PC-9 (cell line): ENCODE results near the gene NADSYN1. TPM values are rescaled to one million over a fixed set of nuclear protein-coding genes. Genes with fewer than 3 reads are reported as not detected.

Source experiments
- BruUV-seq: library from RNA; stranded (reverse); fragments of 400-500 nt; replicated peaks from 2 replicates; lab custom pipeline; 2021; lab: Mats Ljungman, UMichigan
- CTCF ChIA-PET: fragments of 300-600 bp; sonication (Branson Sonifier 250); formaldehyde crosslinking; loops from one replicate; lab custom pipeline; 2022; ENCODE audit warnings: antibody characterized with exemption; lab: Charles Lee
- POLR2A ChIA-PET: fragments of 300-600 bp; sonication (Branson Sonifier 250); formaldehyde crosslinking; loops from one replicate; lab custom pipeline; 2022; ENCODE audit warnings: antibody characterized with exemption; ENCODE audit not compliant: unreplicated experiment; lab: Charles Lee
- DNase-seq, 2 experiments: peaks; one replicate each; pipeline versions ENCODE4 v3.0.0 to v3.0.0-alpha.2; 2015 to 2022; ENCODE audit warnings: mixed read lengths in 1 of 2
- H2AFZ ChIP-seq: fragments of 200-600 bp; sonication (generic); 2 replicates; pipeline ENCODE4 v1.8.1; 2017; ENCODE audit warnings: antibody characterized with exemption
- H3F3A ChIP-seq: fragments of 200-600 bp; sonication (generic); 2 replicates; pipeline ENCODE4 v1.8.1; 2017; ENCODE audit warnings: antibody characterized with exemption, mild to moderate bottlenecking, low read depth; ENCODE audit not compliant: insufficient read depth
- H3K27ac ChIP-seq: fragments of 200-600 bp; sonication (generic); 2 replicates; pipeline ENCODE4 v1.6.1; 2016; ENCODE audit warnings: mixed run types
- H3K27me3 ChIP-seq: fragments of 200-600 bp; sonication (generic); 2 replicates; pipeline ENCODE4 v1.6.1; 2016; ENCODE audit warnings: low read depth, mixed run types; ENCODE audit not compliant: insufficient read depth
- H3K36me3 ChIP-seq: fragments of 200-600 bp; sonication (generic); 2 replicates; pipeline ENCODE4 v1.6.1; 2016; ENCODE audit warnings: low read depth, mixed run types
- H3K4me1 ChIP-seq: fragments of 200-600 bp; sonication (generic); replicated peaks from 2 replicates; pipeline ENCODE4 v1.6.1; 2016; ENCODE audit warnings: mixed run types; ENCODE audit not compliant: insufficient read depth
- H3K4me2 ChIP-seq: fragments of 200-600 bp; sonication (generic); 2 replicates; pipeline ENCODE4 v1.6.1; 2017; ENCODE audit warnings: mixed run types
- H3K4me3 ChIP-seq: fragments of 200-600 bp; sonication (generic); 2 replicates; pipeline ENCODE4 v1.6.1; 2016; ENCODE audit warnings: mixed run types
- H3K79me2 ChIP-seq: fragments of 200-600 bp; sonication (generic); 2 replicates; pipeline ENCODE4 v1.6.1; 2017; ENCODE audit warnings: low read depth, mixed run types
- H3K9me2 ChIP-seq: fragments of 200-600 bp; sonication (generic); 2 replicates; pipeline ENCODE4 v1.8.1; 2017; ENCODE audit warnings: mild to moderate bottlenecking; ENCODE audit not compliant: insufficient read depth
- H3K9me3 ChIP-seq: fragments of 200-600 bp; sonication (generic); 2 replicates; pipeline ENCODE4 v1.8.1; 2016; ENCODE audit warnings: low read depth; ENCODE audit not compliant: insufficient read depth
- H4K20me1 ChIP-seq: fragments of 200-600 bp; sonication (generic); 2 replicates; pipeline ENCODE4 v1.8.1; 2017; ENCODE audit not compliant: insufficient read depth
- EZH2 ChIP-seq: fragments of 200-600 bp; sonication (generic); IDR thresholded peaks from 2 replicates; pipeline ENCODE4 v1.8.0; 2017; ENCODE audit warnings: antibody characterized with exemption, low read depth
- intact Hi-C: fragments of 100-400 bp; cut with micrococcal nuclease; formaldehyde crosslinking; loops from one replicate; pipeline ENCODE4 v1.10.0; 2022; ENCODE audit not compliant: unreplicated experiment
- total RNA-seq: library from RNA; stranded (reverse); gene quantifications from 2 replicates; pipeline ENCODE4 v1.2.3, GENCODE V29; 2021
- TF ChIP-seq, protein P1 (sequence below): fragments of 200-600 bp; sonication (generic); conservative IDR thresholded peaks from 2 replicates; pipeline ENCODE4 v1.6.1; 2017; ENCODE audit warnings: mixed run types, antibody characterized with exemption, mild to moderate bottlenecking, moderate library complexity

NADSYN1 gene
- total RNA-seq, 1 experiment from 2014 or later, result 118 TPM

DNA sequence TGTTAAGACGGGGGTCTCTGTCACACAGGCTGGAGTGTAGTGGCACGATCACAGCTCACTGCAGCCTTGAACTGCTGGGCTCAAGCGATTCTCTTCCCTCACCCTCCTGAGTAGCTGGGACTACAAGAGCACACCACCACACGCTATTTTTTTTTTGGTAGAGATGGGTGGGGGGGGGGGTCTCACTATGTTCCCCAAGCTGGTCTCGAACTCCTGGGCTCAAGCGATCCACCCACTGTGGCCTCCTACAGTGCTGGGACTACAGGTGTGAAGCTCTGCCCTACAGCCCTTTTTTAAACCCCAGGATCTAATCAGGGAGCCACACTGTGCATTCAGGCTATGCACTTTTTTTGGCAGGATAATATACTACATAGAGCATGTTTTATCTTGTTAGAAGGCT lies 3.4 kb upstream of the NADSYN1 start:
- Histone ChIP-seq H2AFZ (peak overlapping the region; percentile 100), H3K27ac (no peak overlapping the region), H3K4me1 (peaks cover 49% of the 10 kb centered on the region)

DNA sequence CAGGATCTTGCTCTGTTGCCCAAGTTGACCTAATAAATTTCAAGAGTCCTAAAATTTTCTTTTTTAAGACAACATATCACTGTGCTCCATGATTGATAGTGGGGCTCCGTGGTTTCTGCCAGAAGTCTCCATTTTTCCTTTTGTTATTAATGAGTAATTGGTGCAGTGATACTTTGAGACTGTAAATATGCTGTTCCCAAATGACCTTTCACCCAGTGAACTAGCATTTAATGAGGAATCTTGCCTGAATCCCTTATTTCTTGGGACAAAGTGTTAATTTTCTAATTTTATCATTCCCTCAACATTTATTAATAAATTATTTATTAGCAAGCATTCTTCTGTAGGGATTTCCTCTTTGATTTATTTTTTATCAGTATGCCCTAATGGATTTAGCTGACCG lies 2.5 kb upstream of the NADSYN1 start:
- no peak for TF ChIP-seq EZH2
- TF ChIP-seq, protein P1, sequence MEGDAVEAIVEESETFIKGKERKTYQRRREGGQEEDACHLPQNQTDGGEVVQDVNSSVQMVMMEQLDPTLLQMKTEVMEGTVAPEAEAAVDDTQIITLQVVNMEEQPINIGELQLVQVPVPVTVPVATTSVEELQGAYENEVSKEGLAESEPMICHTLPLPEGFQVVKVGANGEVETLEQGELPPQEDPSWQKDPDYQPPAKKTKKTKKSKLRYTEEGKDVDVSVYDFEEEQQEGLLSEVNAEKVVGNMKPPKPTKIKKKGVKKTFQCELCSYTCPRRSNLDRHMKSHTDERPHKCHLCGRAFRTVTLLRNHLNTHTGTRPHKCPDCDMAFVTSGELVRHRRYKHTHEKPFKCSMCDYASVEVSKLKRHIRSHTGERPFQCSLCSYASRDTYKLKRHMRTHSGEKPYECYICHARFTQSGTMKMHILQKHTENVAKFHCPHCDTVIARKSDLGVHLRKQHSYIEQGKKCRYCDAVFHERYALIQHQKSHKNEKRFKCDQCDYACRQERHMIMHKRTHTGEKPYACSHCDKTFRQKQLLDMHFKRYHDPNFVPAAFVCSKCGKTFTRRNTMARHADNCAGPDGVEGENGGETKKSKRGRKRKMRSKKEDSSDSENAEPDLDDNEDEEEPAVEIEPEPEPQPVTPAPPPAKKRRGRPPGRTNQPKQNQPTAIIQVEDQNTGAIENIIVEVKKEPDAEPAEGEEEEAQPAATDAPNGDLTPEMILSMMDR, result no peak
- Histone ChIP-seq H3K27me3 (no peaks in the 10 kb centered on the region), H3K79me2 (peaks cover 53% of the 10 kb centered on the region)

More for the DNA sequence above, 3.4 kb upstream of the NADSYN1 start:
- intact Hi-C loops, result no loop called here
- no peak for TF ChIP-seq EZH2
- TF ChIP-seq, protein P1, result no peak
- Histone ChIP-seq H4K20me1 (peaks cover 8% of the 10 kb centered on the region; the same call in 1 of the 2 replicates), H3K36me3 (peaks cover 24% of the 10 kb centered on the region), H3F3A (peaks cover 22% of the 10 kb centered on the region; the same call in 1 of the 2 replicates), H3K4me3 (peak overlapping the region; percentile 95), H3K27me3 (no peaks in the 10 kb centered on the region), H3K9me3 (no peaks in the 10 kb centered on the region), H3K9me2 (no peaks in the 10 kb centered on the region), H3K79me2 (peaks cover 46% of the 10 kb centered on the region), H3K4me2 (peak overlapping the region; percentile 78)
- ChIA-PET POLR2A (no interaction called here), CTCF (interaction anchor here (0.6 kb wide), 1 partner anchor 130 kb away, joined by 3 read pairs; no protein-coding TSS in a partner anchor)
- DNase-seq, result no peak
- BruUV-seq, result no TSS peak

DNA sequence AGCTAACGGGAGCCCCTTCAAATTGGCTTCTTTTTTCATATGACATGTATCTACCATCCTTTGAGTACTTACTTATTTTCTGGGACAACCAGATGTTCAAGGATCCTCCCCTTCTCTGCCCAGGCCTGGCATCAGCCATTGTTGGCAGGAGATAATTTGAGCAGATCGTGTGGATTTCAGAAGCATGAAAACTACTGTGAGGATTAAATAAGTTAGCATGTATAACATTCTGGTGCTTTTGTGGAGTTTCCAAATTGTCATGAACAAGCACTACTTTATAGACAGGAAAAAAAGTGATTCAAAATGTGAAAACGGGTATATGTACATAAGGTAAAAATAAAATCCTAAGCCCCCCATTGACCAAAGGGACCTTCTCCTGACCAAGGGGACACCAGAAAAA lies 2.1 kb upstream of the NADSYN1 start:
- no peaks in the 10 kb centered on the region for H3K9me3 ChIP-seq
- intact Hi-C loops, result loop anchor here (10.0 kb wide), 1 partner anchor 134 kb away; the partner anchor contains the start of gene KRTAP5-11
- peaks cover 53% of the 10 kb centered on the region for H3K79me2 ChIP-seq
- H3K4me2 ChIP-seq, result 0 out of 2 replicates have a peak overlapping the region, but pooled peaks have one; percentile 78
- TF ChIP-seq, protein P1, result no peak
- no peak for TF ChIP-seq EZH2
- no peak for DNase-seq
- no peaks in the 10 kb centered on the region for H3K27me3 ChIP-seq
- H3K4me1 ChIP-seq, result peaks cover 49% of the 10 kb centered on the region
- H2AFZ ChIP-seq, result no peak overlapping the region
- H3K27ac ChIP-seq, result no peak overlapping the region
- no peaks in the 10 kb centered on the region for H3K9me2 ChIP-seq
- ChIA-PET POLR2A (no interaction called here), CTCF (no interaction called here)
- H3K36me3 ChIP-seq, result peaks cover 11% of the 10 kb centered on the region
- BruUV-seq, result no TSS peak
- H3F3A ChIP-seq, result peaks cover 22% of the 10 kb centered on the region; the same call in 1 of the 2 replicates
- H3K4me3 ChIP-seq, result no peak overlapping the region
- peaks cover 10% of the 10 kb centered on the region; the same call in 1 of the 2 replicates for H4K20me1 ChIP-seq

More for the DNA sequence above, 2.5 kb upstream of the NADSYN1 start:
- no TSS peak for BruUV-seq
- POLR2A ChIA-PET, result no interaction called here
- peaks cover 49% of the 10 kb centered on the region for H3K4me1 ChIP-seq
- no peak for DNase-seq
- H3K4me2 ChIP-seq, result peak overlapping the region; percentile 78; the same call in 1 of the 2 replicates
- no peaks in the 10 kb centered on the region for H3K9me2 ChIP-seq
- H2AFZ ChIP-seq, result no peak overlapping the region
- intact Hi-C loops, result loop anchor here (10.0 kb wide), 1 partner anchor 134 kb away; the partner anchor contains the start of gene KRTAP5-11
- no peak overlapping the region for H3K27ac ChIP-seq
- H4K20me1 ChIP-seq, result peaks cover 10% of the 10 kb centered on the region; the same call in 1 of the 2 replicates
- CTCF ChIA-PET, result no interaction called here
- H3K36me3 ChIP-seq, result peaks cover 15% of the 10 kb centered on the region
- no peak overlapping the region for H3K4me3 ChIP-seq
- peaks cover 22% of the 10 kb centered on the region; the same call in 1 of the 2 replicates for H3F3A ChIP-seq
- no peaks in the 10 kb centered on the region for H3K9me3 ChIP-seq
